Activated naive CD8-positive, alpha-beta T cell (primary cell): ENCODE data around the gene MYO10.
"Not testable (repeated sequence)": the region's sequence is repeated elsewhere in the genome, so short reads cannot be mapped to it uniquely, and the experiment has no call there.

Experiments used
- H3K27ac Mint-ChIP-seq: one replicate; pipeline ENCODE4 v1.8.0; 2021; ENCODE audit warnings: mixed read lengths
- H3K27me3 Mint-ChIP-seq: one replicate; pipeline ENCODE4 v1.8.0; 2021; ENCODE audit warnings: mixed read lengths
- H3K36me3 Mint-ChIP-seq: one replicate; pipeline ENCODE4 v1.8.0; 2021; ENCODE audit warnings: mixed read lengths
- H3K4me1 Mint-ChIP-seq: one replicate; pipeline ENCODE4 v1.8.0; 2021; ENCODE audit warnings: low read depth, mixed read lengths
- H3K4me3 Mint-ChIP-seq: one replicate; pipeline ENCODE4 v1.8.0; 2021; ENCODE audit warnings: mild to moderate bottlenecking, mixed read lengths
- H3K9me3 Mint-ChIP-seq: one replicate; pipeline ENCODE4 v1.8.0; 2021; ENCODE audit warnings: low read depth, mixed read lengths

The MYO10 gene

GRCh38 chr5:16936150-16936988, at the start of gene MYO10:
TSS of gene MYO10 (minus strand) at chr5:16936288. CDS start at chr5:16935808, 480 bp downstream.
- Mint-ChIP-seq H3K36me3 (no peaks in the 10 kb centered on the region), H3K9me3 (no peaks in the 10 kb centered on the region), H3K27me3 (peaks cover 61% of the 10 kb centered on the region), H3K4me3 (peak within 1 kb of the TSS; percentile 79), H3K27ac (no peak within 1 kb of the TSS), H3K4me1 (peaks cover 14% of the 10 kb centered on the region)

GRCh38 chr5:16985304-16985703, 49.2 kb upstream of the MYO10 start:
- not testable (repeated sequence) for H3K9me3 Mint-ChIP-seq, H3K4me1 Mint-ChIP-seq, H3K4me3 Mint-ChIP-seq, H3K36me3 Mint-ChIP-seq, H3K27ac Mint-ChIP-seq, H3K27me3 Mint-ChIP-seq

- no peaks in the 10 kb centered on the region for H3K9me3 Mint-ChIP-seq
- no peak overlapping the region for H3K27ac Mint-ChIP-seq
- peaks cover 1% of the 10 kb centered on the region for H3K27me3 Mint-ChIP-seq
- no peak overlapping the region for H3K4me3 Mint-ChIP-seq
- no peaks in the 10 kb centered on the region for H3K4me1 Mint-ChIP-seq
- H3K36me3 Mint-ChIP-seq: no peaks in the 10 kb centered on the region
Measured at GRCh38 chr5:16983972-16984371, 47.9 kb upstream of the MYO10 start.

- Mint-ChIP-seq H3K27ac (no peak overlapping the region), H3K4me1 (no peaks in the 10 kb centered on the region), H3K4me3 (no peak overlapping the region), H3K27me3 (peaks cover 1% of the 10 kb centered on the region), H3K36me3 (no peaks in the 10 kb centered on the region), H3K9me3 (no peaks in the 10 kb centered on the region)
Measured at GRCh38 chr5:16983022-16983639, 47.0 kb upstream of the MYO10 start.

- Mint-ChIP-seq H3K4me1 (no peaks in the 10 kb centered on the region), H3K9me3 (no peaks in the 10 kb centered on the region), H3K27me3 (peaks cover 1% of the 10 kb centered on the region), H3K27ac (no peak overlapping the region), H3K36me3 (no peaks in the 10 kb centered on the region), H3K4me3 (no peak overlapping the region)
Measured at GRCh38 chr5:16981700-16982099, 45.6 kb upstream of the MYO10 start.

GRCh38 chr5:16980983-16981382, 44.9 kb upstream of the MYO10 start:
- no peaks in the 10 kb centered on the region for H3K9me3 Mint-ChIP-seq
- no peaks in the 10 kb centered on the region for H3K4me1 Mint-ChIP-seq
- no peaks in the 10 kb centered on the region for H3K36me3 Mint-ChIP-seq
- H3K27me3 Mint-ChIP-seq: peaks cover 1% of the 10 kb centered on the region
- H3K4me3 Mint-ChIP-seq: no peak overlapping the region
- H3K27ac Mint-ChIP-seq: no peak overlapping the region

GRCh38 chr5:16978296-16978695, 42.2 kb upstream of the MYO10 start:
- H3K4me1 Mint-ChIP-seq: no peaks in the 10 kb centered on the region
- H3K27ac Mint-ChIP-seq: no peak overlapping the region
- H3K36me3 Mint-ChIP-seq: no peaks in the 10 kb centered on the region
- no peak overlapping the region for H3K4me3 Mint-ChIP-seq
- peaks cover 1% of the 10 kb centered on the region for H3K27me3 Mint-ChIP-seq
- no peaks in the 10 kb centered on the region for H3K9me3 Mint-ChIP-seq

GRCh38 chr5:16976625-16977008, 40.5 kb upstream of the MYO10 start:
- Mint-ChIP-seq H3K27ac (no peak overlapping the region), H3K36me3 (no peaks in the 10 kb centered on the region), H3K4me1 (no peaks in the 10 kb centered on the region), H3K4me3 (no peak overlapping the region), H3K27me3 (peaks cover 1% of the 10 kb centered on the region), H3K9me3 (no peaks in the 10 kb centered on the region)

GRCh38 chr5:16975950-16976624, 40.0 kb upstream of the MYO10 start:
- H3K4me1 Mint-ChIP-seq: no peaks in the 10 kb centered on the region
- H3K27ac Mint-ChIP-seq: no peak overlapping the region
- no peaks in the 10 kb centered on the region for H3K9me3 Mint-ChIP-seq
- peaks cover under 1% of the 10 kb centered on the region for H3K27me3 Mint-ChIP-seq
- no peaks in the 10 kb centered on the region for H3K36me3 Mint-ChIP-seq
- no peak overlapping the region for H3K4me3 Mint-ChIP-seq

GRCh38 chr5:16974981-16975380, 38.9 kb upstream of the MYO10 start:
- no peaks in the 10 kb centered on the region for H3K36me3 Mint-ChIP-seq
- H3K4me1 Mint-ChIP-seq: no peaks in the 10 kb centered on the region
- no peak overlapping the region for H3K27ac Mint-ChIP-seq
- H3K27me3 Mint-ChIP-seq: no peaks in the 10 kb centered on the region
- no peak overlapping the region for H3K4me3 Mint-ChIP-seq
- no peaks in the 10 kb centered on the region for H3K9me3 Mint-ChIP-seq

GRCh38 chr5:16970826-16971225, 34.7 kb upstream of the MYO10 start:
- H3K9me3 Mint-ChIP-seq: no peaks in the 10 kb centered on the region
- H3K27me3 Mint-ChIP-seq: no peaks in the 10 kb centered on the region
- H3K36me3 Mint-ChIP-seq: no peaks in the 10 kb centered on the region
- no peaks in the 10 kb centered on the region for H3K4me1 Mint-ChIP-seq
- no peak overlapping the region for H3K4me3 Mint-ChIP-seq
- no peak overlapping the region for H3K27ac Mint-ChIP-seq

GRCh38 chr5:16970260-16970659, 34.2 kb upstream of the MYO10 start:
- no peaks in the 10 kb centered on the region for H3K9me3 Mint-ChIP-seq
- H3K27ac Mint-ChIP-seq: no peak overlapping the region
- no peaks in the 10 kb centered on the region for H3K27me3 Mint-ChIP-seq

GRCh38 chr5:16965581-16965980, 29.5 kb upstream of the MYO10 start:
- Mint-ChIP-seq H3K4me3 (no peak overlapping the region), H3K4me1 (no peaks in the 10 kb centered on the region), H3K9me3 (no peaks in the 10 kb centered on the region), H3K27me3 (no peaks in the 10 kb centered on the region), H3K27ac (no peak overlapping the region), H3K36me3 (no peaks in the 10 kb centered on the region)

More at GRCh38 chr5:16970260-16970659, 34.2 kb upstream of the MYO10 start:
- no peaks in the 10 kb centered on the region for H3K4me1 Mint-ChIP-seq
- no peaks in the 10 kb centered on the region for H3K36me3 Mint-ChIP-seq
- no peak overlapping the region for H3K4me3 Mint-ChIP-seq

- H3K27ac Mint-ChIP-seq: no peak overlapping the region
- no peaks in the 10 kb centered on the region for H3K9me3 Mint-ChIP-seq
- no peaks in the 10 kb centered on the region for H3K36me3 Mint-ChIP-seq
- no peaks in the 10 kb centered on the region for H3K27me3 Mint-ChIP-seq
- no peaks in the 10 kb centered on the region for H3K4me1 Mint-ChIP-seq
- H3K4me3 Mint-ChIP-seq: no peak overlapping the region
Measured at GRCh38 chr5:16963821-16964220, 27.7 kb upstream of the MYO10 start.

- Mint-ChIP-seq H3K4me1 (no peaks in the 10 kb centered on the region), H3K36me3 (no peaks in the 10 kb centered on the region), H3K9me3 (no peaks in the 10 kb centered on the region), H3K4me3 (no peak overlapping the region), H3K27me3 (no peaks in the 10 kb centered on the region), H3K27ac (no peak overlapping the region)
Measured at GRCh38 chr5:16961131-16961530, 25.0 kb upstream of the MYO10 start.
